Right lobe of liver (tissue), 6 donors: ENCODE measurements around the gene DLG2. TPM values are rescaled to one million over a fixed set of nuclear protein-coding genes. Genes with fewer than 3 reads are reported as not detected.

Experiments used
- ATAC-seq, 4 donors: fragments of 200-7000 bp; cut with Tn5 transposase; one replicate each; pipeline ENCODE4 v1.9.1; 2020; ENCODE audit warnings: mild to moderate bottlenecking in 4 of 4, moderate library complexity in 4 of 4
- DNase-seq, 3 donors: peaks; one replicate each; pipeline ENCODE4 v3.0.0-alpha.2; 2020
- H3K27ac ChIP-seq, 3 donors: fragments of 200-600 bp; one replicate each; pipeline ENCODE4 v1.8.0; 2022
- H3K27me3 ChIP-seq, 2 donors: fragments of 200-600 bp; one replicate each; pipeline ENCODE4 v1.8.0; 2022
- H3K36me3 ChIP-seq, 4 donors: fragments of 200-600 bp; sonication (generic) in 1 of 4; one replicate each; pipeline versions ENCODE4 v1.5.1 to v1.8.0; 2017 to 2022; ENCODE audit warnings: control low read depth in 1 of 4
- H3K4me1 ChIP-seq, 4 donors: fragments of 200-600 bp; sonication (generic) in 1 of 4; one replicate each; pipeline versions ENCODE4 v1.5.1 to v1.8.0; 2017 to 2022; ENCODE audit warnings: control low read depth in 1 of 4
- H3K4me3 ChIP-seq, 3 donors: fragments of 200-600 bp; one replicate each; pipeline ENCODE4 v1.8.0; 2022
- H3K9me3 ChIP-seq, 4 donors: fragments of 200-600 bp; sonication (generic) in 1 of 4; one replicate each; pipeline versions ENCODE4 v1.5.1 to v1.8.0; 2017 to 2022; ENCODE audit warnings: control low read depth in 1 of 4
- CTCF ChIP-seq, 4 donors: fragments of 200-600 bp in 3 of 4; fragments of 450-650 bp in 1 of 4; IDR thresholded peaks; one replicate each; pipeline versions ENCODE4 v1.5.1 to v1.8.0; 2016 to 2022; ENCODE audit warnings: antibody characterized with exemption in 4 of 4, mild to moderate bottlenecking in 2 of 4
- POLR2A ChIP-seq: fragments of 450-650 bp; IDR thresholded peaks from one replicate; pipeline ENCODE4 v1.6.1; 2017; ENCODE audit warnings: antibody characterized with exemption, mild to moderate bottlenecking
- WGBS: methylation state at CpG from one replicate; pipeline ENCODE4 v1.1.6; 2018; ENCODE audit warnings: low coverage, low lambda C conversion rate; ENCODE audit not compliant: insufficient coverage; ENCODE audit errors: missing lambda C conversion rate; 5-methylcytosine and 5-hydroxymethylcytosine counted together
- intact Hi-C, 2 donors: fragments of 100-400 bp; cut with DNase I; formaldehyde crosslinking; loops; one replicate each; pipeline versions ENCODE4 v1.11.2 to v1.14.1; 2022
- total RNA-seq, 6 experiments: library from RNA; depleted of rRNA in 2 of 6; stranded (reverse); fragments of >200 nt in 2 of 6; fragmentation: NEBNext Ultra II Directional in 3 of 6; extraction: Animal tissue kit (Norgen Biotek cat#: 25700) in 3 of 6; gene quantifications; one replicate each; pipeline versions ENCODE4 v1.1.0 to v1.2.4, GENCODE V29; 2016 to 2023
- donor health status: DM: no; HTN: yes; CAD: no.
- donor health status: DM: no; HTN: no; CAD: no.
- donor health status: DM: no; HTN: no; CAD: no.
- donor health status: DM: no; HTN: yes; CAD: no.
- donor health status: DM: no; HTN: yes; CAD: no.

The DLG2 gene
- total RNA-seq, 6 experiments from 2014 or later: 1.2 to 6.4 (median 2.5) TPM

DNA sequence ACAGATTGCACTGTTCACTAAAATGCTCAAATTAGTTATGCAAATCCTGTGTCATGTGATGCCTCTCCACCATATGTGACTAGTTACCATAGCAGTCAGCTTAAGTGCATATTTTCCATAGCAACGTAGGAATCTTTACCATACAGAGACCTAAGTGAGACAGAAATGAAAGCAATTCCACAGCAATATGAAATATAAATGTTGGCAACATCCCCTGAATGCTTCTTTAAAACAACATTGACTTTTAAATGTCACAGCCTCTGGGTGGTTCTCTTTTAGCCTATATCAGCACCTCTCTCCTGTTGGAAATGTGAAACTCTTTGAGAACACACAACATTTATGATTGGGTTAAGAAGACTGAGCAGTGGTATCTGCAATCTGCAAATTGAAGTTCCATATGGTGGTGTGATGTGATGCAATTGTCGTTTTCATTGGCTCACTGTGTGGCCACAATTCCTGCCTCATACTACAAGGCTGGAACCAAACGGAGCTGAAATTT lies 814.6 kb downstream of the DLG2 start:
- no peak overlapping the region for H3K27ac ChIP-seq
- DNase-seq (no peak), ATAC-seq (no peak)
- no peak overlapping the region for H3K4me3 ChIP-seq
- H3K4me1 ChIP-seq: no peaks in the 10 kb centered on the region
- no peaks in the 10 kb centered on the region for H3K9me3 ChIP-seq
- intact Hi-C loops: no loop called here
- H3K36me3 ChIP-seq: no peaks in the 10 kb centered on the region
- TF ChIP-seq POLR2A (no peak), CTCF (IDR thresholded peaks at IDR 0.05) (no peak)
- H3K27me3 ChIP-seq: no peaks in the 10 kb centered on the region
- 54% methylated on average over 3 of the region's 3 CpGs for WGBS

- no peaks in the 10 kb centered on the region for H3K4me1 ChIP-seq
- peaks cover 0 to 3% (median 0%) of the 10 kb centered on the region in 4 donors for H3K9me3 ChIP-seq
- H3K27ac ChIP-seq: no peak overlapping the region
- intact Hi-C loops: no loop called here
- H3K4me3 ChIP-seq: no peak overlapping the region
- WGBS: 74% methylated on average over 2 of the region's 2 CpGs
- no peaks in the 10 kb centered on the region for H3K27me3 ChIP-seq
- no peaks in the 10 kb centered on the region for H3K36me3 ChIP-seq
- ATAC-seq (no peak), DNase-seq (no peak)
- TF ChIP-seq CTCF (IDR thresholded peaks at IDR 0.05) (no peak), POLR2A (no peak)
Measured at GRCh38 chr11:84806354-84806753, 820.8 kb downstream of the DLG2 start.

DNA sequence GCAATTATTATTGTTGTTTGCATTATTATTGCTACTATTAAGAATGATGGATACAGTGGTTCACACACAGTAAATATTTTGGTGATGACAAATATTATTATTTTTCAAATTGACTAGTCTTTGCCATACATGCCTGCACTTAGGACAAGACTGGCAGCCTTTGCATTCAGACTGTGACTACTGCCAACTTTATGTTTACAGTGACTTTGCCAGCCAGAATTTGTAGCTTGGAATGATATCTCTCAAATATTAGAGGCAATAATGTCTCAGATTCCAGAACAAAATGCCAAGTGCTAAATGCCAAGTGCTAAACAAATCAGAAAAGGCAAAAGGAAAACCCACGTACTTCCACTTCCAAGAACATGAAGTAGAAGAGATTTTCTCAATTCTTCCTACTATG lies 823.1 kb downstream of the DLG2 start:
- H3K9me3 ChIP-seq: peaks cover 0 to 3% (median 0%) of the 10 kb centered on the region in 4 donors
- no peak overlapping the region for H3K27ac ChIP-seq
- no peak for TF ChIP-seq CTCF (IDR thresholded peaks at IDR 0.05)
- no peak for TF ChIP-seq POLR2A
- H3K4me3 ChIP-seq: no peak overlapping the region
- ATAC-seq (no peak), DNase-seq (no peak)
- H3K4me1 ChIP-seq: no peaks in the 10 kb centered on the region
- no peaks in the 10 kb centered on the region for H3K36me3 ChIP-seq
- 19% methylated on average over 1 of the region's 1 CpG for WGBS
- no peaks in the 10 kb centered on the region for H3K27me3 ChIP-seq
- intact Hi-C loops: no loop called here

DNA sequence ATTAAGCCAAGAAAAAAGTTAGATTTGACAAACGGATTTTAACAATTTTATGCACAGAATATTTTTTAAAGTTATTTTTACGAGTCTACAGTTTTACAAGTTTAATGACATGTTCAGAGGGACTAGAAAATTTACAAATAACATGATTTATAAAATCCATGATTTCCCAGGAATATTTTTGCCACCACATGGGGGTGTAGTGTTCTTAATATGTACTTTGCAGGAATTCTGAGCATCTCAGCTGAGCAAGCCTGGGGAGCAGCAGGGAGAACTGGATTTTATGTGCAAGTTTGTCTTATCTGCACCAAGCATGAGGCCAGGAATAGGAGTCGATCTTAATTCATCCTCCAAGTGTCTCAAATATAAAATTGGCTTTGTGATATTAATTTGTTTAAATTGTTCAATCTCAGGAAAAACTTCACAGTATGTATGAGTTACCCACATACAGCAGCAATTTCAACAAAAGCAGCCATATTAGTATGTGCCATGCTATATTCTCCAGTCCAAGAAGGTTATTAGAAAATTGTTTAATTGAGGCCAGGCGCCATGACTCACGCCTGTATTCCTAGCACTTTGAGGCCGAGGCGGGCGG lies 826.3 kb downstream of the DLG2 start:
- Histone ChIP-seq H3K36me3 (no peaks in the 10 kb centered on the region), H3K4me1 (no peaks in the 10 kb centered on the region), H3K27me3 (no peaks in the 10 kb centered on the region), H3K4me3 (no peak overlapping the region), H3K27ac (no peak overlapping the region), H3K9me3 (no peaks in the 10 kb centered on the region)
- intact Hi-C loops: no loop called here
- WGBS: 66% methylated on average over 6 of the region's 8 CpGs
- DNase-seq (no peak), ATAC-seq (no peak)
- TF ChIP-seq CTCF (IDR thresholded peaks at IDR 0.05): peak in 2 of 4 donors; percentile 19 to 29
- no peak for TF ChIP-seq POLR2A
